Suprapubic skin (tissue), 4 donors: ENCODE data around the gene CTCFL.

Experiments
- POLR2A ChIP-seq, 2 donors: fragments of 450-650 bp; IDR thresholded peaks; one replicate each; pipeline ENCODE4 v1.6.1; 2017; ENCODE audit warnings: antibody characterized with exemption in 2 of 2, mild to moderate bottlenecking in 2 of 2, moderate library complexity in 2 of 2
- POLR2AphosphoS5 ChIP-seq, 3 donors: sonication (generic); formaldehyde crosslinking; IDR thresholded peaks; one replicate each; pipeline ENCODE4 v1.6.1; 2017; ENCODE audit warnings: antibody characterized with exemption in 3 of 3
- TF ChIP-seq, protein P1 (sequence below), 2 donors: fragments of 200-600 bp in 1 of 2; fragments of 450-650 bp in 1 of 2; sonication (generic) in 1 of 2; IDR thresholded peaks; one replicate each; pipeline ENCODE4 v1.5.1; 2016 to 2019; ENCODE audit warnings: antibody characterized with exemption in 2 of 2, mild to moderate bottlenecking in 1 of 2, moderate library complexity in 1 of 2

DNA sequence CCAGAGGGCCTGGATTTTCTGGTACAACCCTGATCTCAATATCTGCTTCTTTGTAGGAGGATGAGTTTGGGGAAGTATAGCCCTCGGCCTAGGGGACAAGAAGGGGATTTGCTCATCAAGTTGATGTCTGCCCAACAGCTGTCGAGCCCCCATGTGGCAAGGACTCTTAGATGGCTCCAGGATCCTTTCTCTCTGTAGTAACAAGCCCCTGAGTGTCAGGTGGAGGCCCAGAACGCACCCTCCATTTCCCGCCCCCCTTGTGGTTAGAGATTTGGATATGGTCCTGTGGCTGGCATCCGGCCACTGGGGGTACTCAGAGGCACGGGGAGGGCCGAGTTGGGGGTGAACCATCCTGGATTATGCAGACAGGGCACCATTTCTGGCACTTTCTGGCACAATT is 50.1 kb downstream of the CTCFL start:
- TF ChIP-seq POLR2AphosphoS5 (IDR thresholded peaks at IDR 0.05) (no peak), POLR2A (IDR thresholded peaks at IDR 0.05) (no peak)
- TF ChIP-seq, protein P1, sequence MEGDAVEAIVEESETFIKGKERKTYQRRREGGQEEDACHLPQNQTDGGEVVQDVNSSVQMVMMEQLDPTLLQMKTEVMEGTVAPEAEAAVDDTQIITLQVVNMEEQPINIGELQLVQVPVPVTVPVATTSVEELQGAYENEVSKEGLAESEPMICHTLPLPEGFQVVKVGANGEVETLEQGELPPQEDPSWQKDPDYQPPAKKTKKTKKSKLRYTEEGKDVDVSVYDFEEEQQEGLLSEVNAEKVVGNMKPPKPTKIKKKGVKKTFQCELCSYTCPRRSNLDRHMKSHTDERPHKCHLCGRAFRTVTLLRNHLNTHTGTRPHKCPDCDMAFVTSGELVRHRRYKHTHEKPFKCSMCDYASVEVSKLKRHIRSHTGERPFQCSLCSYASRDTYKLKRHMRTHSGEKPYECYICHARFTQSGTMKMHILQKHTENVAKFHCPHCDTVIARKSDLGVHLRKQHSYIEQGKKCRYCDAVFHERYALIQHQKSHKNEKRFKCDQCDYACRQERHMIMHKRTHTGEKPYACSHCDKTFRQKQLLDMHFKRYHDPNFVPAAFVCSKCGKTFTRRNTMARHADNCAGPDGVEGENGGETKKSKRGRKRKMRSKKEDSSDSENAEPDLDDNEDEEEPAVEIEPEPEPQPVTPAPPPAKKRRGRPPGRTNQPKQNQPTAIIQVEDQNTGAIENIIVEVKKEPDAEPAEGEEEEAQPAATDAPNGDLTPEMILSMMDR (IDR thresholded peaks at IDR 0.05) = no peak
